H9 (cell line): ENCODE measurements around the gene OPHN1. TPM values are rescaled to one million over a fixed set of nuclear protein-coding genes. Genes with fewer than 3 reads are reported as not detected.

Source experiments
- DNase-seq: peaks from one replicate; pipeline ENCODE4 v3.0.0-alpha.2; 2017
- H2AFZ ChIP-seq: one replicate; pipeline ENCODE4 v1.6.1; 2013; ENCODE audit warnings: mild to moderate bottlenecking, low read length, control low read depth, moderate library complexity
- H2AK5ac ChIP-seq: 2 replicates; pipeline ENCODE4 v1.6.1; 2013; ENCODE audit warnings: low read length, control low read depth, mixed read lengths; ENCODE audit not compliant: insufficient read length
- H2BK120ac ChIP-seq: one replicate; pipeline ENCODE4 v1.6.1; 2013; ENCODE audit warnings: low read depth, mild to moderate bottlenecking, low read length, control low read depth, inconsistent platforms; ENCODE audit not compliant: poor library complexity, severe bottlenecking
- H2BK12ac ChIP-seq: 2 replicates; pipeline ENCODE4 v1.6.1; 2013; ENCODE audit warnings: low read length, control low read depth, mixed read lengths, low read depth; ENCODE audit not compliant: insufficient read length
- H2BK15ac ChIP-seq: 2 replicates; pipeline ENCODE4 v1.6.1; 2013; ENCODE audit warnings: low read depth, low read length, control low read depth
- H2BK20ac ChIP-seq: one replicate; pipeline ENCODE4 v1.6.1; 2013; ENCODE audit warnings: low read depth, mild to moderate bottlenecking, low read length, control low read depth, inconsistent platforms; ENCODE audit not compliant: poor library complexity, severe bottlenecking
- H2BK5ac ChIP-seq: 2 replicates; pipeline ENCODE4 v1.6.1; 2013; ENCODE audit warnings: low read length, control low read depth, mixed read lengths; ENCODE audit not compliant: insufficient read length
- H3K14ac ChIP-seq: 2 replicates; pipeline ENCODE4 v1.6.1; 2013; ENCODE audit warnings: low read length, control low read depth; ENCODE audit not compliant: insufficient read depth
- H3K18ac ChIP-seq: 2 replicates; pipeline ENCODE4 v1.6.1; 2013; ENCODE audit warnings: low read depth, mild to moderate bottlenecking, mixed read lengths, low read length, control low read depth; ENCODE audit not compliant: insufficient read length
- H3K23ac ChIP-seq: 2 replicates; pipeline ENCODE4 v1.6.1; 2013; ENCODE audit warnings: low read length, control low read depth, mixed read lengths, low read depth; ENCODE audit not compliant: insufficient read length
- H3K23me2 ChIP-seq: 2 replicates; pipeline ENCODE4 v1.6.1; 2013; ENCODE audit warnings: low read depth, mild to moderate bottlenecking, mixed read lengths, low read length, control low read depth; ENCODE audit not compliant: insufficient read length, poor library complexity, severe bottlenecking
- H3K27ac ChIP-seq: 2 replicates; pipeline ENCODE4 v1.5.1; 2013; ENCODE audit warnings: low read length, control low read depth, mixed read lengths, low read depth; ENCODE audit not compliant: insufficient read length
- H3K27me3 ChIP-seq: 2 replicates; pipeline ENCODE4 v1.6.1; 2013; ENCODE audit warnings: low read length, control low read depth, inconsistent platforms; ENCODE audit not compliant: insufficient read depth
- H3K4ac ChIP-seq: 2 replicates; pipeline ENCODE4 v1.6.1; 2013; ENCODE audit warnings: low read depth, mild to moderate bottlenecking, control low read depth, inconsistent platforms, low read length, moderate library complexity
- H3K4me1 ChIP-seq: 2 replicates; pipeline ENCODE4 v1.6.1; 2013; ENCODE audit warnings: low read length, control low read depth, inconsistent platforms; ENCODE audit not compliant: insufficient read depth
- H3K4me2 ChIP-seq: 2 replicates; pipeline ENCODE4 v1.6.1; 2013; ENCODE audit warnings: low read length, control low read depth, mixed read lengths; ENCODE audit not compliant: insufficient read length, insufficient read depth
- H3K56ac ChIP-seq: 2 replicates; pipeline ENCODE4 v1.6.1; 2013; ENCODE audit warnings: low read depth, mild to moderate bottlenecking, mixed read lengths, low read length, control low read depth; ENCODE audit not compliant: insufficient read length
- H3K79me1 ChIP-seq: 2 replicates; pipeline ENCODE4 v1.6.1; 2013; ENCODE audit warnings: low read depth, mild to moderate bottlenecking, moderate library complexity, low read length, control low read depth, inconsistent platforms; ENCODE audit not compliant: insufficient read depth, poor library complexity, severe bottlenecking
- H3K79me2 ChIP-seq: 2 replicates; pipeline ENCODE4 v1.6.1; 2013; ENCODE audit warnings: low read length, control low read depth, inconsistent platforms; ENCODE audit not compliant: insufficient read depth
- H3K9ac ChIP-seq: 2 replicates; pipeline ENCODE4 v1.6.1; 2013; ENCODE audit warnings: low read length, control low read depth, mixed read lengths; ENCODE audit not compliant: insufficient read length; ENCODE audit errors: extremely low read depth
- H3K9me3 ChIP-seq: one replicate; pipeline ENCODE4 v1.6.1; 2013; ENCODE audit warnings: low read depth, low read length, inconsistent platforms; ENCODE audit not compliant: control insufficient read depth
- H3T11ph ChIP-seq: one replicate; pipeline ENCODE4 v1.6.1; 2013; ENCODE audit warnings: mild to moderate bottlenecking, low read length, control low read depth, inconsistent platforms
- H4K20me1 ChIP-seq: one replicate; pipeline ENCODE4 v1.6.1; 2013; ENCODE audit not compliant: control insufficient read depth, insufficient read length, insufficient read depth
- H4K5ac ChIP-seq: 2 replicates; pipeline ENCODE4 v1.6.1; 2013; ENCODE audit warnings: low read depth, mild to moderate bottlenecking, mixed read lengths, low read length, control low read depth; ENCODE audit not compliant: insufficient read length
- H4K8ac ChIP-seq: replicated peaks from 2 replicates; pipeline ENCODE4 v1.6.1; 2013; ENCODE audit warnings: low read length, control low read depth, mixed read lengths, low read depth; ENCODE audit not compliant: insufficient read length
- H4K91ac ChIP-seq: 2 replicates; pipeline ENCODE4 v1.6.1; 2013; ENCODE audit warnings: low read depth, mild to moderate bottlenecking, moderate library complexity, mixed read lengths, low read length, control low read depth; ENCODE audit not compliant: insufficient read length
- H3K27ac Mint-ChIP-seq, 3 experiments: 2 replicates in 2 of 3; 3 replicates in 1 of 3; pipeline ENCODE4 v1.8.0; 2020 to 2021; ENCODE audit warnings: mixed read lengths in 3 of 3, mild to moderate bottlenecking in 1 of 3, moderate library complexity in 1 of 3
- H3K27me3 Mint-ChIP-seq: 2 replicates; pipeline ENCODE4 v1.8.0; 2021; ENCODE audit warnings: low read depth, mild to moderate bottlenecking, moderate library complexity, mixed read lengths
- H3K36me3 Mint-ChIP-seq, 3 experiments: 2 replicates in 2 of 3; 3 replicates in 1 of 3; pipeline ENCODE4 v1.8.0; 2020 to 2021; ENCODE audit warnings: low read depth in 3 of 3, mixed read lengths in 3 of 3; ENCODE audit not compliant: insufficient read depth in 1 of 3
- H3K4me1 Mint-ChIP-seq, 2 experiments: 2 replicates each; pipeline ENCODE4 v1.8.0; 2020; ENCODE audit warnings: mixed read lengths in 2 of 2
- H3K4me3 Mint-ChIP-seq, 2 experiments: 2 replicates in 1 of 2; 3 replicates in 1 of 2; pipeline ENCODE4 v1.8.0; 2020 to 2021; ENCODE audit warnings: mild to moderate bottlenecking in 2 of 2, mixed read lengths in 2 of 2, moderate library complexity in 1 of 2
- H3K9me3 Mint-ChIP-seq, 2 experiments: 2 replicates in 1 of 2; 3 replicates in 1 of 2; pipeline ENCODE4 v1.8.0; 2020; ENCODE audit warnings: mild to moderate bottlenecking in 2 of 2, mixed read lengths in 2 of 2, moderate library complexity in 1 of 2
- WGBS: extraction: QIAGEN DNeasy Blood & Tissue Kit; methylation state at CpG from one replicate; pipeline ENCODE4 v1.1.7; 2013; ENCODE audit warnings: missing lambda C conversion rate, low lambda C conversion rate, mixed read lengths; ENCODE audit not compliant: insufficient read length; ENCODE audit errors: extremely low coverage; 5-methylcytosine and 5-hydroxymethylcytosine counted together
- total RNA-seq: library from RNA; stranded (reverse); gene quantifications from 2 replicates; pipeline ENCODE4 v1.2.1, GENCODE V29; 2021
- TF ChIP-seq, protein P1 (sequence below): fragments of 200-600 bp; sonication (generic); conservative IDR thresholded peaks from 3 replicates; pipeline ENCODE4 v1.8.0; 2021; ENCODE audit warnings: antibody characterized with exemption, mild to moderate bottlenecking

OPHN1 gene
- total RNA-seq, 1 experiment from 2014 or later = 1.5 TPM

DNA sequence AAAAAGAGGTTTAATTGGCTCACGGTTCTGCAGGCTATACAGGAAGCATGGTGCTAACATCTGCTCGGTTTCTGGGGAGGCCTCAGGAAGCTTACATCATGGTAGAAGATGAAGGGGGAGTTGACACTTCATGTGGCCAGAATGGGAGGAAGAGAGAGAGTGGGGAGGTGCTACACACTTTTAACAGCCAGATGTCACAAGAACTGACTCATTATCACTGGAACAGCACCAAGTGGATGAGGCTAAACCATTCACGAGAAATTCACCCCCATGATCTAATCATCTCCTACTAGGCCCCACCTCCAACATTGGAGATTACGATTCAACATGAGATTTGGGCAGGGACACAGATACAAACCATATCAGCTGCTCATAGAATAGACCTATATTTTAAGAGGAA lies 255.8 kb downstream of the OPHN1 start:
- Histone ChIP-seq H3K9me3 (peaks cover 18% of the 10 kb centered on the region), H3K9ac (no peak overlapping the region)
- no CpG with 5 or more reads among the region's 4 CpGs for WGBS

More for the DNA sequence above, 255.8 kb downstream of the OPHN1 start:
- no peak overlapping the region for H2BK15ac ChIP-seq
- H3K36me3 Mint-ChIP-seq = peaks cover 0 to 8% (median 0%) of the 10 kb centered on the region in 3 experiments; a peak in 2 of 7 replicates
- no peak overlapping the region for H3K4ac ChIP-seq
- no peak overlapping the region for H2BK12ac ChIP-seq
- no peak overlapping the region for H3K27ac Mint-ChIP-seq
- H3K4me3 Mint-ChIP-seq = no peak overlapping the region
- no peak overlapping the region for H3T11ph ChIP-seq
- H3K23me2 ChIP-seq = no peaks in the 10 kb centered on the region
- no peaks in the 10 kb centered on the region for H3K4me1 Mint-ChIP-seq
- no peak overlapping the region for H3K4me2 ChIP-seq
- TF ChIP-seq, protein P1, sequence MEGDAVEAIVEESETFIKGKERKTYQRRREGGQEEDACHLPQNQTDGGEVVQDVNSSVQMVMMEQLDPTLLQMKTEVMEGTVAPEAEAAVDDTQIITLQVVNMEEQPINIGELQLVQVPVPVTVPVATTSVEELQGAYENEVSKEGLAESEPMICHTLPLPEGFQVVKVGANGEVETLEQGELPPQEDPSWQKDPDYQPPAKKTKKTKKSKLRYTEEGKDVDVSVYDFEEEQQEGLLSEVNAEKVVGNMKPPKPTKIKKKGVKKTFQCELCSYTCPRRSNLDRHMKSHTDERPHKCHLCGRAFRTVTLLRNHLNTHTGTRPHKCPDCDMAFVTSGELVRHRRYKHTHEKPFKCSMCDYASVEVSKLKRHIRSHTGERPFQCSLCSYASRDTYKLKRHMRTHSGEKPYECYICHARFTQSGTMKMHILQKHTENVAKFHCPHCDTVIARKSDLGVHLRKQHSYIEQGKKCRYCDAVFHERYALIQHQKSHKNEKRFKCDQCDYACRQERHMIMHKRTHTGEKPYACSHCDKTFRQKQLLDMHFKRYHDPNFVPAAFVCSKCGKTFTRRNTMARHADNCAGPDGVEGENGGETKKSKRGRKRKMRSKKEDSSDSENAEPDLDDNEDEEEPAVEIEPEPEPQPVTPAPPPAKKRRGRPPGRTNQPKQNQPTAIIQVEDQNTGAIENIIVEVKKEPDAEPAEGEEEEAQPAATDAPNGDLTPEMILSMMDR = no peak
- H4K91ac ChIP-seq = no peak overlapping the region
- no peak overlapping the region for H3K23ac ChIP-seq
- no peak overlapping the region for H2BK20ac ChIP-seq
- H3K27ac ChIP-seq = no peak overlapping the region
- no peak overlapping the region for H2BK120ac ChIP-seq
- no peaks in the 10 kb centered on the region for H3K79me2 ChIP-seq
- H2AK5ac ChIP-seq = no peak overlapping the region
- no peak overlapping the region for H2AFZ ChIP-seq
- H4K8ac ChIP-seq = no peak overlapping the region
- H4K20me1 ChIP-seq = no peaks in the 10 kb centered on the region
- no peak overlapping the region for H3K14ac ChIP-seq
- H3K18ac ChIP-seq = no peak overlapping the region
- peaks cover 53 to 54% of the 10 kb centered on the region in 2 experiments for H3K9me3 Mint-ChIP-seq
- H4K5ac ChIP-seq = no peak overlapping the region
- no peaks in the 10 kb centered on the region for H3K4me1 ChIP-seq
- H3K27me3 Mint-ChIP-seq = no peaks in the 10 kb centered on the region
- no peak overlapping the region for H2BK5ac ChIP-seq
- DNase-seq = no peak
- no peak overlapping the region for H3K56ac ChIP-seq
- H3K27me3 ChIP-seq = no peaks in the 10 kb centered on the region
- H3K79me1 ChIP-seq = no peaks in the 10 kb centered on the region
